GM12878 (cell line): ENCODE data around the gene NPAS2. TPM values are rescaled to one million over a fixed set of nuclear protein-coding genes. Genes with fewer than 3 reads are reported as not detected.

ENCODE experiments used
- ATAC-seq: fragments of 200-7000 bp; cut with Tn5 transposase; 3 replicates; pipeline ENCODE4 v1.9.1; 2020; ENCODE audit warnings: mild to moderate bottlenecking, moderate library complexity
- BruUV-seq: library from RNA; stranded (reverse); fragments of 400-500 nt; replicated peaks from 2 replicates; lab custom pipeline; 2021; lab: Mats Ljungman, UMichigan
- CTCF ChIA-PET: fragments of 300-600 bp; sonication (Branson Sonifier 250); formaldehyde crosslinking; extraction: SDS; loops from one replicate; lab custom pipeline; 2021; ENCODE audit warnings: inconsistent platforms; lab: Yijun Ruan, JAX
- POLR2A ChIA-PET: fragments of 350-600 bp; formaldehyde crosslinking; extraction: SDS; loops from one replicate; lab custom pipeline; 2021; ENCODE audit warnings: inconsistent platforms; lab: Charles Lee
- RAD21 ChIA-PET: fragments of 300-600 bp; sonication (Branson Sonifier 250); formaldehyde crosslinking; loops from one replicate; lab custom pipeline; 2023; ENCODE audit warnings: antibody characterized with exemption; ENCODE audit not compliant: unreplicated experiment; lab: Charles Lee
- SMC1A ChIA-PET: fragments of 300-600 bp; sonication (Branson Sonifier 250); formaldehyde crosslinking; loops from one replicate; lab custom pipeline; 2023; ENCODE audit not compliant: unreplicated experiment, uncharacterized antibody; lab: Charles Lee
- DNase-seq: peaks from one replicate; pipeline ENCODE4 v3.0.0-alpha.2; 2011; ENCODE audit warnings: low read depth, low spot score
- FAIRE-seq: peaks from 3 replicates; lab custom pipeline; 2011; peaks lifted over from hg19 to GRCh38; lab: Jason Lieb, UNC
- H2AFZ ChIP-seq: 2 replicates; pipeline ENCODE4 v1.6.0; 2011; ENCODE audit warnings: low read depth, low read length, control low read depth; ENCODE audit not compliant: control insufficient read depth
- H3K27ac ChIP-seq: 2 replicates; pipeline ENCODE4 v1.5.1; 2011; ENCODE audit warnings: control low read depth; ENCODE audit not compliant: control insufficient read depth, insufficient read depth
- H3K27me3 ChIP-seq, 2 experiments: replicated peaks in 1 of 2; 2 replicates each; pipeline versions ENCODE4 v1.6.0 to v1.6.1; 2011; ENCODE audit warnings: low read length in 1 of 2; ENCODE audit not compliant: control insufficient read depth in 2 of 2, insufficient read depth in 2 of 2
- H3K36me3 ChIP-seq, 2 experiments: 2 replicates each; pipeline ENCODE4 v1.5.1; 2011; ENCODE audit warnings: low read length in 1 of 2; ENCODE audit not compliant: control insufficient read depth in 2 of 2, insufficient read depth in 2 of 2
- H3K4me1 ChIP-seq: 2 replicates; pipeline ENCODE4 v1.6.1; 2011; ENCODE audit warnings: mild to moderate bottlenecking, low read length, moderate library complexity, mixed read lengths; ENCODE audit not compliant: control insufficient read depth, insufficient read depth
- H3K4me2 ChIP-seq: 2 replicates; pipeline ENCODE4 v1.6.0; 2011; ENCODE audit warnings: control low read depth; ENCODE audit not compliant: control insufficient read depth, insufficient read depth
- H3K4me3 ChIP-seq: fragments of 200-600 bp; sonication (generic); 2 replicates; pipeline ENCODE4 v1.5.1; 2016
- H3K79me2 ChIP-seq: 2 replicates; pipeline ENCODE4 v1.6.0; 2011; ENCODE audit warnings: low read length; ENCODE audit not compliant: control insufficient read depth, insufficient read depth
- H3K9ac ChIP-seq: 2 replicates; pipeline ENCODE4 v1.8.0; 2011; ENCODE audit warnings: low read length, control low read depth, mixed read lengths; ENCODE audit not compliant: control insufficient read depth, insufficient read depth
- H3K9me3 ChIP-seq: replicated peaks from 3 replicates; pipeline ENCODE4 v1.5.1; 2011; ENCODE audit warnings: mild to moderate bottlenecking, low read length; ENCODE audit not compliant: control insufficient read depth, insufficient read depth
- H4K20me1 ChIP-seq: 2 replicates; pipeline ENCODE4 v1.6.0; 2011; ENCODE audit not compliant: control insufficient read depth, insufficient read depth
- CBX3 ChIP-seq: fragments of 200-600 bp; sonication (generic); IDR thresholded peaks from 2 replicates; pipeline ENCODE4 v1.6.1; 2016; ENCODE audit warnings: low read depth, borderline replicate concordance
- ETV6 ChIP-seq, 2 experiments: fragments of 450-650 bp in 1 of 2; IDR thresholded peaks in 1 of 2; conservative IDR thresholded peaks in 1 of 2; 2 replicates each; pipeline ENCODE4 v1.6.1; 2014; ENCODE audit warnings: antibody characterized with exemption in 1 of 2, borderline replicate concordance in 1 of 2, low read depth in 1 of 2, mild to moderate bottlenecking in 1 of 2, moderate library complexity in 1 of 2
- GATAD2B ChIP-seq: fragments of 450-650 bp; conservative IDR thresholded peaks from 2 replicates; pipeline ENCODE4 v1.6.1; 2017; ENCODE audit warnings: low read depth, mild to moderate bottlenecking, moderate library complexity
- HDAC2 ChIP-seq: fragments of 200-600 bp; sonication (generic); IDR thresholded peaks from 2 replicates; pipeline ENCODE4 v1.6.1; 2017
- RBBP5 ChIP-seq: fragments of 200-600 bp; sonication (generic); conservative IDR thresholded peaks from 2 replicates; pipeline ENCODE4 v1.6.1; 2016
- ZNF217 ChIP-seq: fragments of 450-650 bp; IDR thresholded peaks from 2 replicates; pipeline ENCODE4 v1.6.1; 2017; ENCODE audit warnings: antibody characterized with exemption, mild to moderate bottlenecking
- ZNF622 ChIP-seq: fragments of 450-650 bp; IDR thresholded peaks from 2 replicates; pipeline ENCODE4 v1.6.1; 2017; ENCODE audit warnings: mild to moderate bottlenecking, inconsistent platforms
- WGBS: methylation state at CpG from one replicate; pipeline ENCODE4 v1.1.6; 2016; ENCODE audit warnings: low lambda C conversion rate; ENCODE audit not compliant: insufficient replicate concordance, insufficient coverage; ENCODE audit errors: missing lambda C conversion rate; 5-methylcytosine and 5-hydroxymethylcytosine counted together
- in situ Hi-C: fragments of 300-500 bp; cut with MboI; formaldehyde crosslinking; loops from 9 replicates; pipeline ENCODE4 v1.14.3; 2018; ENCODE audit warnings: mixed read lengths
- intact Hi-C: fragments of 100-400 bp; cut with micrococcal nuclease; formaldehyde crosslinking; loops from one replicate; pipeline ENCODE4 v1.14.2; 2022; ENCODE audit not compliant: unreplicated experiment
- polyA plus RNA-seq, 11 experiments: library from polyadenylated mRNA; depleted of rRNA in 4 of 11; unstranded in 6 of 11; stranded (reverse) in 5 of 11; fragments of >200 nt; fragmentation: Nextera tagmentation in 4 of 11; fragmentation: Illumina TruSeq in 1 of 11; extraction: Ambion mirVana in 4 of 11; extraction: Trizol in 1 of 11; gene quantifications; 1 replicate in 1 of 11; 2 replicates in 10 of 11; pipeline versions ENCODE4 v1.2.1 to v1.2.3, GENCODE V29; 2011 to 2016; ENCODE audit warnings: inconsistent platforms in 2 of 11, missing spikeins in 2 of 11, low read depth in 1 of 11
- total RNA-seq, 4 experiments: library from RNA; depleted of rRNA in 3 of 4; stranded (reverse); fragments of >200 nt in 3 of 4; fragmentation: Illumina TruSeq in 1 of 4; extraction: Trizol in 1 of 4; gene quantifications; 2 replicates each; pipeline versions ENCODE4 v1.2.1 to v1.2.3, GENCODE V29; 2013 to 2021

Gene NPAS2
- total and polyA plus RNA-seq, 10 of the 15 experiments (the other 5 are each of a cell fraction or from before 2014, with no cell fraction given), result 0.08 TPM; not detected in 9

- intact Hi-C loops (no loop called here), in situ Hi-C loops (no loop called here)
- RAD21 ChIA-PET, result no interaction called here
- ATAC-seq, result no peak
- H3K9me3 ChIP-seq, result no peaks in the 10 kb centered on the region
- H3K4me3 ChIP-seq, result no peak overlapping the region
- H4K20me1 ChIP-seq, result no peaks in the 10 kb centered on the region
- H3K27me3 ChIP-seq, result peaks cover 0 to 2% of the 10 kb centered on the region in 2 experiments; a peak in 2 of 4 replicates
- WGBS, result 44% methylated on average over 6 of the region's 6 CpGs
- no peaks in the 10 kb centered on the region for H3K79me2 ChIP-seq
- no peak overlapping the region for H3K4me2 ChIP-seq
- H2AFZ ChIP-seq, result no peak overlapping the region
- no peaks in the 10 kb centered on the region for H3K4me1 ChIP-seq
- no TSS peak for BruUV-seq
- no peak for FAIRE-seq
- TF ChIP-seq ZNF217, result no peak
- no peak for TF ChIP-seq HDAC2
- no peak for TF ChIP-seq GATAD2B
- TF ChIP-seq, all 136 proteins: peak for 0
- ChIA-PET POLR2A (no interaction called here), CTCF (no interaction called here), SMC1A (no interaction called here)
- DNase-seq, result no peak
- Histone ChIP-seq H3K9ac (no peak overlapping the region), H3K36me3 (no peaks in the 10 kb centered on the region), H3K27ac (no peak overlapping the region)
Observed at GRCh38 chr2:100823665-100824438, 3.9 kb downstream of the NPAS2 start.

- DNase-seq (no peak), ATAC-seq (no peak), FAIRE-seq (no peak)
- H4K20me1 ChIP-seq, result no peaks in the 10 kb centered on the region
- H3K27ac ChIP-seq, result no peak overlapping the region
- H3K36me3 ChIP-seq, result no peaks in the 10 kb centered on the region
- SMC1A ChIA-PET, result no interaction called here
- no peaks in the 10 kb centered on the region for H3K79me2 ChIP-seq
- in situ Hi-C loops, result no loop called here
- no peak overlapping the region for H2AFZ ChIP-seq
- WGBS, result 11% methylated on average over 5 of the region's 5 CpGs
- peaks cover 0 to 2% of the 10 kb centered on the region in 2 experiments; a peak in 2 of 4 replicates for H3K27me3 ChIP-seq
- H3K9ac ChIP-seq, result no peak overlapping the region
- H3K9me3 ChIP-seq, result no peaks in the 10 kb centered on the region
- POLR2A ChIA-PET, result no interaction called here
- no TSS peak for BruUV-seq
- CTCF ChIA-PET, result no interaction called here
- H3K4me3 ChIP-seq, result no peak overlapping the region
- no peaks in the 10 kb centered on the region for H3K4me1 ChIP-seq
- RAD21 ChIA-PET, result no interaction called here
- no peak for TF ChIP-seq CBX3
- TF ChIP-seq ZNF622, result no peak
- TF ChIP-seq ETV6 (conservative IDR thresholded peaks at IDR 0.05 in 1 of 2, IDR thresholded peaks at IDR 0.05 in 1 of 2; ENCODE audit: borderline replicate concordance in 1 of 2, low read depth in 1 of 2), result no peak
- TF ChIP-seq RBBP5, result no peak
- TF ChIP-seq HDAC2, result no peak
- TF ChIP-seq, all 136 proteins: peak for 0
- intact Hi-C loops, result no loop called here
- no peak overlapping the region for H3K4me2 ChIP-seq
Observed at GRCh38 chr2:100824842-100825241, 4.9 kb downstream of the NPAS2 start.
